Measurements from ENCODE around the gene EVX2.

DNA sequence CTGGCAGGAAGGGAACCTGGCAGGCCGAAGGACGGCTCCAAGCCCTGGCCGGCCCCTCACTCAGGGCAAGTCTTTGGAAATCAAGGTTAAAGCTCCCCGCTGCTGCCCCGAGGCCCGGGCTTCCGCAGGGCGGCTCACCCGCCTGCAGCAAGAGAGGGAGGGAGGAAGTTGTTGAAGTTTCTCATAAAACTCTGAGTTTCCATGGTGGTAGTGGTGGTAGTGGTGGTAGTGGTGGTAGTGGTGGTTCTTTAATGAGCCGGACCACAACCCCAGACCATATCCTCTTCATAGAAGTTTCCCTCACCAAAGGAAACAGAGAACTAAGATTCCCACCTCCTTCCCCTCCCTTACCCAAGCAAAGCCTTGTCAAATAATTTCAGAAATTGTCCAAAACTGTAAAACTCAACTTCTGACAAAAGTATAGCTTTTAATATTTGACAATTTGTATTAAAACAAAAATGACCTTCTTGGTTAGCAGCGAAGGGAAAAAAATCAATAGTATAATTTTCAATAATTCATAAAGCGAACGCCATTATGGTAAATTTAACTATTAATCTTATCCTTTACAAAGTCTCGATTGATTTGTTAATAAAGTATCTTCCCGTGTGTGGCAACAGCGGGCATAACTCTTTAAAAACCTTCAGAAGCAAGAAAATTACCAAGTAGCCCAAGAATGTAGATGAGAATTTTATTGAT lies 31.3 kb upstream of the EVX2 start:
- TF ChIP-seq EZH2 (IDR thresholded peaks at IDR 0.05; ENCODE audit: borderline replicate concordance, insufficient read depth, low read length, poor library complexity, severe bottlenecking) = peak; percentile 68
- TF ChIP-seq CTCF (IDR thresholded peaks at IDR 0.05; ENCODE audit: poor library complexity, severe bottlenecking) = no peak
- no peak for TF ChIP-seq MXI1 (conservative IDR thresholded peaks at IDR 0.05; ENCODE audit: poor library complexity, severe bottlenecking)
- TF ChIP-seq, protein P1, sequence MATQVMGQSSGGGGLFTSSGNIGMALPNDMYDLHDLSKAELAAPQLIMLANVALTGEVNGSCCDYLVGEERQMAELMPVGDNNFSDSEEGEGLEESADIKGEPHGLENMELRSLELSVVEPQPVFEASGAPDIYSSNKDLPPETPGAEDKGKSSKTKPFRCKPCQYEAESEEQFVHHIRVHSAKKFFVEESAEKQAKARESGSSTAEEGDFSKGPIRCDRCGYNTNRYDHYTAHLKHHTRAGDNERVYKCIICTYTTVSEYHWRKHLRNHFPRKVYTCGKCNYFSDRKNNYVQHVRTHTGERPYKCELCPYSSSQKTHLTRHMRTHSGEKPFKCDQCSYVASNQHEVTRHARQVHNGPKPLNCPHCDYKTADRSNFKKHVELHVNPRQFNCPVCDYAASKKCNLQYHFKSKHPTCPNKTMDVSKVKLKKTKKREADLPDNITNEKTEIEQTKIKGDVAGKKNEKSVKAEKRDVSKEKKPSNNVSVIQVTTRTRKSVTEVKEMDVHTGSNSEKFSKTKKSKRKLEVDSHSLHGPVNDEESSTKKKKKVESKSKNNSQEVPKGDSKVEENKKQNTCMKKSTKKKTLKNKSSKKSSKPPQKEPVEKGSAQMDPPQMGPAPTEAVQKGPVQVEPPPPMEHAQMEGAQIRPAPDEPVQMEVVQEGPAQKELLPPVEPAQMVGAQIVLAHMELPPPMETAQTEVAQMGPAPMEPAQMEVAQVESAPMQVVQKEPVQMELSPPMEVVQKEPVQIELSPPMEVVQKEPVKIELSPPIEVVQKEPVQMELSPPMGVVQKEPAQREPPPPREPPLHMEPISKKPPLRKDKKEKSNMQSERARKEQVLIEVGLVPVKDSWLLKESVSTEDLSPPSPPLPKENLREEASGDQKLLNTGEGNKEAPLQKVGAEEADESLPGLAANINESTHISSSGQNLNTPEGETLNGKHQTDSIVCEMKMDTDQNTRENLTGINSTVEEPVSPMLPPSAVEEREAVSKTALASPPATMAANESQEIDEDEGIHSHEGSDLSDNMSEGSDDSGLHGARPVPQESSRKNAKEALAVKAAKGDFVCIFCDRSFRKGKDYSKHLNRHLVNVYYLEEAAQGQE (IDR thresholded peaks at IDR 0.05; ENCODE audit: borderline replicate concordance) = no peak
- TF ChIP-seq EP300 (conservative IDR thresholded peaks at IDR 0.05; ENCODE audit: poor library complexity, severe bottlenecking) = no peak
- TF ChIP-seq POLR2AphosphoS5 (IDR thresholded peaks at IDR 0.05) = no peak
